ENCODE data around the gene HSFX3.
"Not testable (repeated sequence)": the region's sequence is repeated elsewhere in the genome, so short reads cannot be mapped to it uniquely, and the experiment has no call there.

The HSFX3 gene

DNA sequence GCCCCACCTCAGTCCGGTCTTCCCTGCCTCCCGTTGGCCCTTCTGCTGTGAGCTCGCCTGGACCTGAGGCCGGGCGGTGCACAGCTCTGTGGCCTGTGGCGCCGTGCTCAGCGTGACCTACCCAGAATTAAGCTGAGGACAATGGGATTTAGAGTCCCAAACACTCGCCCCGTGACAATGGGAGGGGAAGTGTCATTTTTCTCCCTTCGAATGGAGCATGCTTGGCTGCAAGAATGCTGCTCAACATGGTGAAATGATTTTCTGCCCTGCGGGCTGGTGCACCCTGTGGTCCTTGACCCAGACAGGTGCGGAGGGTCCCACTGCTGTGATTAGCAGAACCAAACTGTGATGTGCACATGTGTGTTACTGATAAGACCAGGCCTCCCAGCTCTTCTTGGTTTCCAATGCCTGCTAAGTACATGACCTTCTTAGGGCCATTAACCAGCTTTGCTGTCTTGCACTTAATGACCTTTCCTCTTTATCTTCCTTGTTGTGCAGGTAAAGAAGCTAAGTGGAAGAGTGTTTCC lies 8.1 kb downstream of the HSFX3 start:
- DNase-seq, result no peak

DNA sequence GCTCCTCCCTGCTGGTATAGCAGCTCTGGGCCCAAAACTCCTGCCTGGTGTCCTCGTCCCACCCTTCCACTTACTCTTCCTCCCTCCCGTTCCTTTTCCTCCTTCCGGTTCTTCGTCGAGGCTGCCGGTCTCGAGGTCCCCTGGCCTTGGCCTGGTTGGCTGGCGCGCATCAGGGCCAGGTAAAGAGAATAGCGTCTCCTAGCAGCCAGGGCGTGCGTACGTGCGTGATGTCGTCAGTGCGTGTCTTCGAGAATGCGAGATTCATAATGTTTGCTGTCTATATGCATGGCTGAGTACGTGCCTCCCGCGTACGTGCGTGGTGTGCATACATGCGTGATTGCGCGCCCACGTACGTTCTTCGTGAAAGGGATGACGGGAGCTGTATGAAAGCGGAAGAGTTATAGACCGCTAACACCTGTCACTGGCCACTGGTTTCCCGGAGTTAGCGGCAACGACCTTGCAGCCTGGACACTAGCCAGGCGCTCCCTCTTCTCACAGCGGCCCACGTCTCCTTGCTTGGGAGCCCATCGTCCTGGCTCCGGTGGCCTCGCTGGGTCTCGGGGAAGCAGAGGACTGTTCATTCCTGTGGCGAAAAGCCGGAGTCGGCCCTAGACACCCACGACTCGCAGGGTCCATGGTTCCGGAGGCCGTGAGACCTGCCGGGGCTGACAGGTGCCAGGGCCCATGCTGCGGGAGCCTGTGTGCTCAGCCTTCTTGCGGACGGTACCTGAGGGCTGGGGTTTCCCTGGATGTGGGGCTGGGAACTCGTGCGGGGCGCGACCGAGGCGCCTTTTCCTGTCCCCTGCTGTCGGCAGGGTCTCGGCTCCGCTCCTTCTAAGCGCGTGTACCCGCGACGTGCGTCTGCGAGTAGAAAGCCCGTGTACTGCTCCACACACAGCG lies 8.9 kb downstream of the HSFX3 start, which contains the start of gene EOLA1:
TSS of gene EOLA1 (plus strand) at position 392 of the 900 bp plus-strand sequence. CDS start 4,619 bp downstream, outside the sequence.
- DNase-seq, result peak; percentile 89

DNA sequence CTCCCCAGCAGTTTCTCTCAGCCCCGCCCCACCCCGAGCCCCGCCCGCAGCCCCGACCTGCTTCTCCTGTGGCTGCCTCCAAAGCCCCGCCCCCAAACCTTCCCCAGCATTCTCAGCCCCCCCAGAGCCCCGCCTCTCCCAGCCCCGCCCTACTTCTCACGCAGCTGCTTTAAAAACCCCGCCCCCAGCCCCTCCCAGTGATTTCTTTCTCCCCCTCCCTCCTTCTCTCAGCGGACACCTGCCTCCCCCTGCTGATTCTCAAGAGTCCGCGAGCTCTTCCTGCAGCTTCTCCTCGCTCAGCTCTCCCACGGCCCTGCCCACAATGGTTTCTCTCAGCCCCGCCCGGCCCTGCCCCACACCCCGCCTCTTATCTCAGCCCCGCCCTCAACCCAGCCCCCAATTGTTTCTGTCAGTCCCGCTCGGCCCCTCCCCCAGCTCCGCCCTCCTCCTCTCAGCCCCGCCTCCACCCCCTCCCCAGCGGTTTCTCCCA lies 9.5 kb downstream of the HSFX3 start:
- peak; percentile 82 for DNase-seq

DNA sequence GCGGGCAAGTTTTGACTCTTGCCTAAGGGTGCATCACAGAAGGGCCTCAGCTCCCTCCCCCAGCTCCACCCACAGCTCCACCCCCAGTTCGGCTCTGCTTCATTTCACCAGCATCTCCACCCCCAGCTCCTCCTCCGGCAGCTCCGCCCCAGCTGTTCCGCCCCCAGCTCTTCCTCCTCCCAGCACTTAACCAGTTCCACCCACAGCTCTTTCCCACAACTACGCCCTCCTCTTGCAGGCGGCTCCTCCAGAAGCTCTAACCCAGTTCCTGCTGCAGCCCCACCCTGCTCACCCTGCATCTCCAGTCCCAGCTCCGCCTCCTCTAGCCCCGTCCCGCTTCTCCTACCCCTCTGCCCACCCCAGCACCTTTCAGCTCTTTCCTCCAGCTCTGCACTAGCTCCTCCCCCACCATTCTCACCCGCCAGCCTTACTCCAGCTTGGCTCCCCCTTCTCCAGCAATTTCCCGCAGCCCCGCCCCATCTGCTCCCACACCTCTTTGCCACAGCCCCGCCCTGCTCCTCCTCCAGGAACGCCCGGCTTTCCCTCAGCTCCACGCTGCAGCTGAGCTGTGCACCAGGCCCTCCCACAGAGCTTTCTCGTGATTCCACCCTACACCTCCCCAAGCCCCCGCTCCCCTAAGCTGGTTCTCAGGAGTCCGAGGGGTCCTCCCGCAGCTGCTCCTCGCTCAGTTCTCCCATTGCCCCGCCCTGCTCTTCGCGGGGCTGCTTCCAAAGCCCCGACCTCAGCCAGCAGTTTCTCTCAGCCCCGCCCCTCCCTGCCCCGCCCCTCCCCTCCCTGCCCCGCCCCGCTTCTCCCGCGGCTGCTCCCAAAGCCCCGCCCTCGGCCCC lies 10.2 kb downstream of the HSFX3 start:
- DNase-seq, result peak; percentile 92

DNA sequence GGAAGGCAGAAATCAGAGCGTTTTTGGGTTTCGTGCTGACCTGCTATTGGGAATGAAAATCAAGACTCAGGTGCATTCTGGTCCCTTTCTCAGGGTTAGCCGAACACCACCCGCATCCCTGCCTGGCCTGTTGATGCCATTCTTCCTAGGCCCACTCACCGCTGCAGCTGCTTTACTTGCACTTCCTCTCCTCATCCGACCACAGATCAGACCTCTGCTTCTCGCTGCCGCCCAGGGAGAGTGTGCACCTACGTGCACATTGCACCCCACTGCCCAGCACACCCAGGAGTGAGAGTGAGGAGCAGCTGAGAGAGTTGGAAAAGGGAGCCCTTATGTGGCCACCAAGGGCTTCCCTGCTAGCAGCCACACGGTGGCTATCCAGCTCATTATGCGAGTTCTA lies 12.2 kb downstream of the HSFX3 start:
- not testable (repeated sequence) for DNase-seq

DNA sequence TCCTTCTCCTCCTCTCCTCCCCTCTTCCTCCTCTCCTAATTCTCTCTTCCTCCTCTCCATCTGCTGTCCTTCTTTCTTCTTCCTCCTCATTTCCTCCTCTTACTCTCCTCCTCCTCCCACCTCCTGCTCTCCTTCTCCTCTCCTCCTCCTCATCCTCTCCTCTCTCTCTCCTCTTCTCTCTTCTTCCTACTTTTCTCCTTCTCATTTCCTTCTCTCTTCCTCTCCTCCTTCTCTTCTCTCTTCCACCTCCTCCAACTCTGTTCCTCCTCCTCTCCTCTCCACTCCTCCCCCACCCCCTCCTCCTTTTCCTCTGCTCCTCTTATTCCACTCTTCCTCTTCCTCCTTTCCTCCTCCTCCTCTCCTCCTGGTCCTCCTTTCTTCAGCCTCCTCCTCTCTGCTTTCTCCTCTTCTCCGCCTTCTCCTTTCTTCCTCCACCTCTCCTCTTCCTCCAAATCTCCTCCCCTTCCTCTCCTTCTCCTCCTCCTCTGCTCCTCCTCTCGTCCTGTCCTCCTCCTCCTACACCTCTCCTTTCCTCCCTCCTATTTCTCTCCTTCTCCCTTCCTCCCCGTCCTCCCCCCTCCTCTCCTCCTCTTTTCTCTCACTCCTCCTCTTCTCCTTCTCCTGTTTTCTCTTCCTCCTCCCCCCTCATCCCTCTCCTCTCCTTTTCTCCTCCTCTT lies 14.7 kb downstream of the HSFX3 start:
- DNase-seq, result not testable (repeated sequence)

DNA sequence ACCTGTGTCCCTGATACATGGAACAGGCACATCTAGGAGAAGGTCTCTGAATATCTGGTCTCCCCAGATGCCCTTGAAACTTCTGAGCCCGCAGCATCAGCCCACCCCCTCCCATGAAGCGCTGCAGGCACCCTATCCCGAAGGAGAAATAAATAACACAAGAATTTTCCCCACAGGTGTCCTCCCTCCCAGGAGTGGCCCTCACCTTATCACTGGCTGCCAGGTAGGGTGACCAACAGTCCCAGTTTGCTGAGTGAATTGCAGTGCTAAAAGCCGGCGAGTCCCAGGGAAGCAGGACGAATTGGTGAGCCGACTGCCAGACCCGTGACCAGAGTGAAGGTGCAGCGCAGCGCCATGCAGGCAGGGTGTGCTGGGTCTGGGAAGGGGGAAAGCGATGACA lies 15.7 kb downstream of the HSFX3 start:
- DNase-seq, result not testable (repeated sequence)

DNA sequence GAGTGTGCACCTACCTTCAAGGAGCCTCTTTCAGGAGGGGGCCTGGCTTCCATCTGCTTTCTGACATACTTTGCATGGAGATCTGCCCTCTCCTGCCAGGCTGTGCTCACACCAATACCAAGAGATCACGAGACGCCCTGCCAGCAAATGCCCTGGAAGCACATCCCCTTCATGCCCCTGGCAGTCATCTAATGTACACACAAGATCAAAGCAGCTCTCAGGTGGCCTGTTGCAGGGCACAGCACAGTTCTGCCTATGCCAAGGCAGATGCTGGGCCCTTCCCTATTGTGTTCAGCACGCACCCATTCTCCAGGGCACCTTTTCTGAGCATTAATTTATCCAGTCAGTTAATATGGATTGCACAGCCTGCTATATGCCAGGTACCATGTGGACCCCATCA lies 16.9 kb downstream of the HSFX3 start:
- not testable (repeated sequence) for DNase-seq

DNA sequence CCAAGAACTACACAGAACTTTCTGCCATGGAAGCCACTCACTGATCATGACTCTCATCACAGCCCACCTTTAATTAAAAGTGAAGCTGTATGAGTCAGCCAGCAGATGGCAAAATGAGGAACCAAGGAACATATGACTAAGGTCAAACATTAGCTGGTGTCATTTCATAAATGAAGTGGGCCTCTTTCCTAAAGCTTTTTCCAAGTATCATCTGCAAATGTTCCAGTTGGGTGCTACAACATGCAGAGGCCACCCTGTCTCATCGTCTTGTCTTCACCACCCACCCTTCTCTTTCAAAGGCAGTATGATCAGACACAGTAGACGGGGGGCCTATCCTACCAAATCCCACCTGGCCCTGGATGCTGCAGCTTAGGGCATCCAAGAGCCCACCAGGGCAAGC lies 18.1 kb downstream of the HSFX3 start:
- no peak for DNase-seq

DNA sequence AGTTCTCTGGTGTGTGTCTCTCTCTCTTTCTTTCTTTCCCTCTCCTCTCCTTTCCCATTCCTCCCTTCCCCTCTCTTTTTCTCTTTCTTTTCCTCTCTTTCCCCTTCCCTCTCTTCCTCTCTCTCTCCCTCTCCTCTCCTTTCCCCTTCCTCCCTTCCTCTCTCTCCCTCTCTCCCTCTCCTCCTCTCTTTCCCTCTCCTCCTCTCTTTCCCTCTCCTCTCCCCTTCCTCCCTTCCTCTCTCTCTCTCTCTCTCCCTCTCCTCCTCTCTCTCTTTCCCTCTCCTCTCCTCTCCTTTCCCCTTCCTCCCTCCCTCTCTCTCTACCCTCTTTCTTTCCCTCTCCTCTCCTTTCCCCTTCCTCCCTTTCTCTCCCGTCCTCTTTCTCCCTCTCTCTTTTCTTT lies 21.3 kb downstream of the HSFX3 start:
- no peak for DNase-seq

DNA sequence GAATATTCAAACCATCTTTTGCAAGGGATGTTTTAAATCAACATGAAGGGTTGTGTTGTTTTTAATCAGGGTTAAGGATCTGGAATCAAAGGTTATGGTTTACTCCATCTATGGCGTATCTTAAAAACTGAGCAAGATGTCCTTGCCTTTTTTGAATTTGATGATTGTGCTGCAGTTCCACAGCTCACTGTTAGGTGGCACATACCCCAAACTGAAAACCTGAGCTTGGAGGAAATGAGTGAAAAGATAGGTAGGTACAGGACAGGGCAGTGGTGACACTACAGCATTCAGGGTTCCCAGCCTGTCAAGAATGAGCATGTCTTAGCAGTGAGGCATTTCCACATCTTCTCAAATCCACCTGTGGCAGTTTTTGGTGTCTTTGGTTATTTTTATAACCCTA lies 22.0 kb downstream of the HSFX3 start:
- peak; percentile 4 for DNase-seq

DNA sequence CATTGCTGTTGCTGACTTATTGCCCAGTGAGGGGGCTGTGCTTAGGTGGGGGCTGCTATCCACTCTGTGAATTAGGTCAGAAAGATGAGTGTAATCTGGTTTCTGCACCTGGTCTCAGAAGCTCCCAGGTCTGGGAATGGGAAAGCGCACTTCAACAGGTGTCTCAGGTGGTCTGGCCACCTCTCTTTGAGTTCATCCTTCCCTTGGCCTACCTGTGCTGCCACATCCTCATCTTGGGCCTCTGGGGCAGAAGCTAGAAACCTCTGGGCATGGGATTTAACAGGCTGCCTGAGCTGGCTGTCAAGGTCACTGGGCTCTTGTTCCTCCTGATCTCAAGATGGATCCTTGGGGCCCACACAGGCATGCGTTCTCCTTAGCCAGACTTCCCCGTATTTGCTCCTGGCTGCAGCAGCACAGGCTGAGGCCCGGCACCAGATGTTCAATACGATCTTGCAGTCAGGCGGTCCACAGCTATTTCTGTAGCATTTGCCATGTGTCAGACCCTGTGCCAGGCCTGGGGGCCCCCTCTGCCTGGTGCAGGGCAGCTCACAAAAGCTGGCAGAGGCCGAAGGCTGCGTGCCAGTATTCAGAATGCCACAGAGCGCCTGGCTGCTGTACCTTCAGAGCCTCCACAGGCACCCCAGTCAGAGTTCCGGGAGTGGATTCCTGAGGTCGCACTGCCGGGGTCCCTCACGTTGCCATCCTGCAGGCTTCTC lies 23.2 kb downstream of the HSFX3 start:
- not testable (repeated sequence) for DNase-seq

DNA sequence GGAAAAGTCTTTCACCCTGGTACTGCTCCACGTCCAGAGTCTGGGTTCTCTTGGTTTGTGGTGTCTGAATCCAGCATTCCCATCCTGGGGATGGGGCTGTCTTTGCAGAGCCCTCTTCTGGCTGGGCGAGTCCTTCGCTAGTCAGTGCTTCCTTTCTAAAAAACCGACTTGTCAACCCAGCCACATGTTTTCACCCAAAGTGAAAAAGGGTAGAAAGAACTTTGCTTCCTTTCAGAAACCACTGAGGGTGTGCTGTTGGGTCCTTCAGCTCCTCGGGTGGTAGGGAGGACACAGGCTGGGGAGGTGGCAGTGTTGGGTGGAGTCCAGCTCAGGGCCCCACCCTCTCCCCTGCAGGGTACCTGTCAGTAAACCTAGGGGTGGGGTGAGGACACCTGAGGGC lies 23.8 kb downstream of the HSFX3 start:
- not testable (repeated sequence) for DNase-seq

DNA sequence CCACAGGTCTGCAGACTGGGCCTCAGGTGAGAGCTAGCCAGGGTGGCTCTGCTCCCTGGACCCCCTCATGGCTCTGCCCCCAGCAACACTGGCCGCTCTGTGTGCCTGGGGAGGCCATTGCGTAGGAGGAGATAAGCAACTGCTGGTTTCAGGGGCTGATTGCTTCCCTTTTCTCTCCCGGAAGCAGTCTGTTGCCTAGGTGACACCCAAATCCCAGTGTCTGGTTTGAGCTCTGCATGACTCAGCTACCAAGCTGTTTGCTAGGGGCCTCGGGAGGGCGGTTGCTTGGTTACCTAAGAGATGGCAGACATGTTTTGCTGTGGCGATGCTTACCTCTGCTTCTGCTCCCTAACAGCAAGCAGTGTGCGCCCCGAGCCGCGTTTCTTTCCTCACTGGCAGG lies 24.3 kb downstream of the HSFX3 start:
- not testable (repeated sequence) for DNase-seq

DNA sequence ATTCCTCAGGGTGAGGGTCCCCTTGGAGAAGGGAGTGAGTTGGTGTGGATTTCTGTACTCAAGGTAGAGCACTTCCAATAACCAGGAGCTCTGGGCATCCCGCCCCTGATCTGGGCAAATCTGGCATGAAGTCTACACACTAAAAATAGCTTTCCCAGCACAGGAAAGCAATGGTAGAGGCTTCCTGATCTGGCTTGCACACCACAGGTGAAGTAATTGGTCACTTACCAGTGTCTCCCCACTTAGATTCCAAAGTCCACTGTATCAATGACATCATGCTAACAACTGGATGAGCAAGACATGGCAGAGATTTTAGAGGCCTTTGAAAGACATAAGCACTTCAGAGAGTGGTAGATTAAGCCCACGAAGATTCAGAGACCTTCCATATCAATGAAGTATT lies 26.8 kb downstream of the HSFX3 start:
- DNase-seq, result no peak

DNA sequence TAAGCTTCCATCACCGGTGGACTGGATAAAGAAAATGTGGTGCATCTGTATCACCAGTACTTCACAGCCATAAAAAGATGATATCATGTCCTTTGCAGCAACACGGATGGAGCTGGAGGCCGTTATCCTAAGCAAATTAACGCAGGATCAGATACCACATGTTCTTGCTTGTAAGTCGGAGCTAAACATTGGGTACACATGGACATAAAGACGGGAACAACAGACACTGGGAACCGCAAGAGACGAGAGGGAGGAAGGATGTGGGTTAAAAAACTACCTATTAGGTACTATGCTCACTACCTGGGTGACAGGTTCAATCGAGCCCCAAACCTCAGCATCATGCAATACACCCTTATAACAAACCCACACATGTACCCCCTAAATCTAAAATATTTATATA lies 28.3 kb downstream of the HSFX3 start:
- peak; percentile 0 for DNase-seq

DNA sequence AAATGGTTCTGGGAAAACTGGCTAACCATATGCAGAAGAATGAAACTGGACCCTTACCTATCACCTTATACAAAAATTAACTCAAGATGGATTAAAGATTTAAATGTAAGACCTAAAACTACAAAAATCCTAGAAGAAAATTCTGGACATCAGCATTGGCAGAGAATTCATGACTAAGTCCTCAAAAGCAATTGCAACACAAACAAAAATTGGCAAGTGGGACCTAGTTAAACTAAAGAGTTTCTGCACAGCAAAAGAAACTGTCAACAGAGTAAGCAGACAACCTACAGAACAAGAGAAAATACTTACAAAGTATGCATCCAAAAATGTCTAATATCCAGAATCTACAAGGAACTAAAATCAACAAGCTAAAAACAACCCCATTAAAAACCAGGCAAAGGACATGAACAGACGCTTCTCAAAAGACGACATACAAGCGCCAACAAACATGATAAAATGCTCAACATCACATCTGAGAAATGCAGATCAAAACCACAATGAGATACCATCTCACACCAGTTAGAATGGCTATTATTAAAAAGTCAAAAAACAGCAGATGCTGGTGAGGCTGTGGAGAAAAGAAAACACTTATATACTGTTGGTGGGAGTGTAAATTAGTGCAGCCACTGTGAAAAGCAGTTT lies 29.0 kb downstream of the HSFX3 start:
- not testable (repeated sequence) for DNase-seq

DNA sequence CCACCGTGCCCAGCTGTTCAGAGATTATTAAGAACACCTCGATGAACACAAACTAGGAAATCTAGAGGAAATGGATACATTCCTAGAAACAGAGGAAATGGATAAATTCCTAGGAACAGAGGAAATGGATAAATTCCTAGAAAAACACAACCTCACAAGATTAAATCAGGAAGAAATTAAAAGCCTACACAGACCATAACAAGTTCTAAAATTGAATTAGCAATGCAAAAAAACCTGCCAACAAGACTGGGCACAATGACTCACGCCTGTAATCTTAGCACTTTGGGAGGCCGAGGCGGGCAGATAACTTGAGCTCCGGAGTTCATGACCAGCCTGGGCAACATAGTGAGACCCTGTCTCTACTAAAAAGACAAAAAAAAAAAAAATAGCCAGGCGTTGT lies 31.5 kb downstream of the HSFX3 start:
- no peak for DNase-seq

DNA sequence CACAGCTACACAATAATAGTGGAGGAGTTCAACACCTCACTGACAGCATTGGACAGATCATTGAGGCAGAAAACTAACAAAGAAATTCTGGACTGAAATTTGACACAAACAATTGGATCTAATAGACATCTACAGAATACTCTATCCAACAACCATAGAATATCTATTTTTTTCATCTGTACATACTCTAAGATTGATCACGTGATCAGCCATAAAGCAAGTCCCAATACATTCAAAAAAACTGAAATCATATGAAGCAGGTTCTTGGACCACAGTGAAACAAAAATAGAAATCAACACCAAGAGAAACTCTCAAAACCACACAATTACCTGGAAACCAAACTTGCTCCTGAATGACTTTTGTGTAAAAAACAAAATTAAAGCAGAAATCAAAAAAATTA lies 32.4 kb downstream of the HSFX3 start:
- DNase-seq, result no peak

DNA sequence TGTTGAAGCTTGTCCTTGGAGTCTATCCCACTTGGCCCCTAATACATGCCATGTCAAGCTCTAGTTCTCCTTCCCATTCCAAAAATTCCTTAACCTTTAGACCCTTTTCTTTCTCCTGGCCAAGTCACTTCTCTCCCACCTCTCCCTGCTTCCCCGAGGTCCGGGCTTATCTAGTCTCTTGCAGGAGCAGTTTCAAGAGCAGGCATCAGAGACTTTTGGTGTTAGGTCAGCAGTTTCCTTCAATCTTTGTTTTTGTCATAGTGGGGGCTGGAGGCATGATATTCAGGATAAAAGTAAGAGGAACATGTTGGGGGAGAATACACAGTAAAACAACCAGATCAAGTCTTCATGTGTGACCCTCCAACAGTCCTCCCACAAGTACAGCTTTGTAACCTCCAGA lies 33.1 kb downstream of the HSFX3 start:
- no peak for DNase-seq

DNA sequence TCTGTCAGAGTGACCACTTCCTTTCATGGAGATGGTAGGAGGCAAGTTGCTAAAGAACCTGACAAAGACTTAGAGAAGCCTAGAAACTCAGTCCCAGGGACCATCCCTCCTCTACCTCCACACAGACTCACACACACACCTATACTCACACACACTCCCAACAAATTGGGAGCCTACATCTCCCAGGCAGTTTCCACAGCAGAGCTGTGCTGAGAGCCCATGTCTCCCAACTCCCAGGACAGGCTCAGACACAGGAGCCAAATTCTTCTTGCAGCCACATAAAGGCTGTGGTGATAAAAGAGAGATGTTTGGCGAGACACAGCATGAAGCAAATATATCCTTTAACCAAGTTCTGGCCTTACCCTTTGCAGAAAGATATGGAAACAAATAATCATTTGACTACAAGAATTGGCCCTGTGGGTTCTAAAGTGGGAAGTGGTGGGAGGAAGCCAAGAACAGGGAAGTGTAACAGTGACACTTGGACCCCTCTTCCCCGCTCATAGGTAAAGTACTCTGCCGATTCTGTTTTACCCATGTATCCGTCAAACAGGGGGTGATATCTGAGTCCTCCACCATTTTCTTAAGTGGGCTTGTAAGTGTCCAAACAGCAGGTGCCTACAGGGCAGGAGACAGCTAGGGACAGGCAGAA lies 33.6 kb downstream of the HSFX3 start:
- DNase-seq, result no peak

All from NCI-H526 treated with DMSO at 0.1 percent for 48 hours (cell line).